HUES48 (cell line): ENCODE results near the gene CCDC191.

Experiments used
- H3K27ac ChIP-seq: one replicate; pipeline ENCODE4 v1.7.0; 2013; ENCODE audit warnings: low read depth, low read length, inconsistent platforms
- H3K27me3 ChIP-seq: 2 replicates; pipeline ENCODE4 v1.6.1; 2013; ENCODE audit warnings: mild to moderate bottlenecking, low read length; ENCODE audit not compliant: control insufficient read depth, insufficient read depth
- H3K36me3 ChIP-seq: 2 replicates; pipeline ENCODE4 v1.6.1; 2013; ENCODE audit warnings: low read length; ENCODE audit not compliant: control insufficient read depth, insufficient read depth
- H3K4me1 ChIP-seq: 2 replicates; pipeline ENCODE4 v1.6.1; 2013; ENCODE audit warnings: mild to moderate bottlenecking, low read length; ENCODE audit not compliant: control insufficient read depth, insufficient read depth
- H3K4me3 ChIP-seq: 2 replicates; pipeline ENCODE4 v1.5.1; 2013; ENCODE audit warnings: mild to moderate bottlenecking, low read depth, low read length
- H3K9ac ChIP-seq: 2 replicates; pipeline ENCODE4 v1.6.1; 2013; ENCODE audit warnings: mild to moderate bottlenecking, low read depth, low read length, moderate library complexity
- H3K9me3 ChIP-seq: 2 replicates; pipeline ENCODE4 v1.6.1; 2013; ENCODE audit warnings: low read length; ENCODE audit not compliant: control insufficient read depth, insufficient read depth

CCDC191 gene

GRCh38 chr3:113966172-113966571, 90.2 kb downstream of the CCDC191 start:
- peaks cover 11% of the 10 kb centered on the region for H3K36me3 ChIP-seq
- H3K9ac ChIP-seq: no peak overlapping the region
- no peaks in the 10 kb centered on the region for H3K27me3 ChIP-seq
- H3K9me3 ChIP-seq: no peaks in the 10 kb centered on the region
- no peak overlapping the region for H3K27ac ChIP-seq
- no peak overlapping the region for H3K4me3 ChIP-seq
- peaks cover 11% of the 10 kb centered on the region for H3K4me1 ChIP-seq

GRCh38 chr3:113963879-113964278, 92.4 kb downstream of the CCDC191 start:
- H3K27ac ChIP-seq: no peak overlapping the region
- H3K36me3 ChIP-seq: peaks cover 28% of the 10 kb centered on the region
- H3K4me1 ChIP-seq: peaks cover 11% of the 10 kb centered on the region
- H3K9ac ChIP-seq: no peak overlapping the region
- no peaks in the 10 kb centered on the region for H3K9me3 ChIP-seq
- H3K27me3 ChIP-seq: no peaks in the 10 kb centered on the region
- H3K4me3 ChIP-seq: no peak overlapping the region

- H3K9me3 ChIP-seq: no peaks in the 10 kb centered on the region
- peaks cover 65% of the 10 kb centered on the region for H3K36me3 ChIP-seq
- no peak overlapping the region for H3K27ac ChIP-seq
- 0 out of 2 replicates have a peak, but pooled peaks cover under 1% of the 10 kb centered on the region for H3K27me3 ChIP-seq
- H3K4me3 ChIP-seq: no peak overlapping the region
- no peak overlapping the region for H3K9ac ChIP-seq
- H3K4me1 ChIP-seq: peaks cover under 1% of the 10 kb centered on the region; the same call in 1 of the 2 replicates
Observed at GRCh38 chr3:113954091-113954685, 102.1 kb downstream of the CCDC191 start.

DNA sequence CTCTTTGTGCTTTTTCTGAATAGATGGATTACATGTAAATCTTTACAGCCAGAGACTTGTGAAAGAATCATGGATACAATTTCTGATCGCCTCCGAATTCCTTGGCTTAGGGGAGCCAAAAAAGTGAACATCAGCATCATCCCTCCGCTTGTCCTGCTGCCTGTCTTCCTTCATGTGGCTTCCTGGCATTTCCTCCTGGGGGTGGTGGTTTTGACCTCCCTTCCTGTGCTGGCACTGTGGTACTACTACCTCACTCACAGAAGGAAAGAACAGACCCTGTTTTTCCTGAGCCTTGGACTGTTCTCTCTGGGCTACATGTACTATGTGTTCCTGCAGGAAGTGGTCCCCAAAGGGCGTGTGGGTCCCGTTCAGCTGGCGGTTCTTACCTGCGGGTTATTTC, 102.6 kb downstream of the CCDC191 start:
- Histone ChIP-seq H3K27me3 (0 out of 2 replicates have a peak, but pooled peaks cover 5% of the 10 kb centered on the region), H3K9ac (no peak overlapping the region), H3K9me3 (no peaks in the 10 kb centered on the region), H3K4me3 (no peak overlapping the region), H3K36me3 (peaks cover 60% of the 10 kb centered on the region), H3K4me1 (peaks cover 6% of the 10 kb centered on the region), H3K27ac (no peak overlapping the region)

GRCh38 chr3:113952921-113953320, 103.4 kb downstream of the CCDC191 start:
- Histone ChIP-seq H3K36me3 (peaks cover 54% of the 10 kb centered on the region), H3K27me3 (0 out of 2 replicates have a peak, but pooled peaks cover 5% of the 10 kb centered on the region)

GRCh38 chr3:113948015-113948917, 108.1 kb downstream of the CCDC191 start:
- Histone ChIP-seq H3K4me3 (peak overlapping the region; percentile 68), H3K36me3 (peaks cover 12% of the 10 kb centered on the region; the same call in 1 of the 2 replicates), H3K9ac (peak overlapping the region; percentile 35; the same call in 1 of the 2 replicates), H3K27ac (peak overlapping the region; percentile 62), H3K27me3 (0 out of 2 replicates have a peak, but pooled peaks cover 5% of the 10 kb centered on the region), H3K9me3 (no peaks in the 10 kb centered on the region), H3K4me1 (peaks cover 17% of the 10 kb centered on the region)

More at GRCh38 chr3:113952921-113953320, 103.4 kb downstream of the CCDC191 start:
- no peak overlapping the region for H3K27ac ChIP-seq
- no peak overlapping the region for H3K4me3 ChIP-seq
- peaks cover 7% of the 10 kb centered on the region for H3K4me1 ChIP-seq
- H3K9ac ChIP-seq: no peak overlapping the region
- H3K9me3 ChIP-seq: no peaks in the 10 kb centered on the region

DNA sequence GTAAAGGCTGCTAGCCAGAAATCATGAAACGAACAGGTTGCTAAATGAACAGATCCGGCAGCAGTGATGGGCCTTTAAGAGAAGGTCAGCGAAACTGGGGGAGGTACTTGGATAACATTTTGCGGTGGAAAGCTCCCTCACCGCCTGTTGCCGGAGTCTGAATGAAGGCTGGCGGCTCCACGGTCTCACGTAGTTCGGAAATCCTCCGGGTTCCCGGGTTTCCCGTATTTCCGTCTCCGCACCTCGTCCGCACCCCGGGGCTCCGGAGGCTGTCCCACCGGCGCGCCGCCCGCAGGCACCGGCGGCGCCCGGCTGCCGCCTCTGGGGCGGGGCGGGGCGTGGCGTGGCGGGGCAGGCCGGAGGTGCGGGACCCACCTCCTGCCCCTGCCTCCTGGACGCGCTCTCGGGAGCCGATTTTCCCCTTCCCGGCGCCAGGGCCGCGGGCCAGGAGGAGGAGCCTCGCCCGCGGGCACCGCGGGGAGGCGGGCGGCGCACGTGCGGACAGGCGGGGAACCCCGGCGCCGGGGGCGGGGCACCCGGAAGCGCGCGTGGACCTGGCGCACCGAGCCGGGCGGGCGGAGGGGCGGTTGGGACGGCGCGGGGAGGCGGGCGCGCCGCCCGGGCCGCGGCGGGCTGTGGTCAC, 108.8 kb downstream of the CCDC191 start, which contains the start of gene ZDHHC23:
Gene ZDHHC23 (plus strand): TSS at position 642 of the 643 bp plus-strand sequence. CDS start 790 bp downstream, outside the sequence.
- Histone ChIP-seq H3K27me3 (0 out of 2 replicates have a peak, but pooled peaks cover 5% of the 10 kb centered on the region), H3K27ac (peak within 1 kb of the TSS; percentile 62)

GRCh38 chr3:113946831-113947230, 109.5 kb downstream of the CCDC191 start:
- Histone ChIP-seq H3K4me3 (peak overlapping the region; percentile 68), H3K27ac (no peak overlapping the region), H3K4me1 (peaks cover 19% of the 10 kb centered on the region)

More for the DNA sequence above, 108.8 kb downstream of the CCDC191 start, which contains the start of gene ZDHHC23:
- Histone ChIP-seq H3K36me3 (0 out of 2 replicates have a peak, but pooled peaks cover 9% of the 10 kb centered on the region), H3K4me3 (peak within 1 kb of the TSS; percentile 68), H3K4me1 (peaks cover 19% of the 10 kb centered on the region), H3K9me3 (no peaks in the 10 kb centered on the region), H3K9ac (peak within 1 kb of the TSS; percentile 56)

DNA sequence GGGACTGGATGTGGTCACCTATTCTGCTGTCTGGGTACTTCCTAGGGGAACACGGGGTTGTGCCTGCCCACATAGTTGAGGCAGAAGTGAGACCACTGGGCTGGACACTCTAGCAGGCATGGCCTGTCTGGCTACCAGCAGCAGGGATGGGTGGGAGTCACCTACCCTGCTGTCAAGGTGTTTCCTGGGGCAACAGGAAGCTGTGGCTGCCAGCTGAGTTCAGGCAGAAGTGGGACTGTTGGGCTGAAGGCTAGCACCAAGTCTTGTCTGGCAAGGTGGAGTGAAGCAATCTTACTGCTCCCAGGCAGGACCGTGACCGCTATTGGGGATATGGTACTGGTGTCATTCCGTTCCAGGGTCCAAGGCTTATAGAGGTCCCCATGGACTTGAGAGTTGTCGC, 128.8 kb downstream of the CCDC191 start:
- H3K4me1 ChIP-seq: peaks cover 10% of the 10 kb centered on the region
- no peak overlapping the region for H3K4me3 ChIP-seq
- H3K27me3 ChIP-seq: no peaks in the 10 kb centered on the region
- H3K27ac ChIP-seq: no peak overlapping the region
- no peaks in the 10 kb centered on the region for H3K36me3 ChIP-seq
- no peak overlapping the region for H3K9ac ChIP-seq
- H3K9me3 ChIP-seq: peaks cover 7% of the 10 kb centered on the region; the same call in 1 of the 2 replicates

More at GRCh38 chr3:113946831-113947230, 109.5 kb downstream of the CCDC191 start:
- Histone ChIP-seq H3K36me3 (0 out of 2 replicates have a peak, but pooled peaks cover 6% of the 10 kb centered on the region), H3K9me3 (no peaks in the 10 kb centered on the region), H3K9ac (no peak overlapping the region; the same call in 1 of the 2 replicates), H3K27me3 (0 out of 2 replicates have a peak, but pooled peaks cover 5% of the 10 kb centered on the region)

DNA sequence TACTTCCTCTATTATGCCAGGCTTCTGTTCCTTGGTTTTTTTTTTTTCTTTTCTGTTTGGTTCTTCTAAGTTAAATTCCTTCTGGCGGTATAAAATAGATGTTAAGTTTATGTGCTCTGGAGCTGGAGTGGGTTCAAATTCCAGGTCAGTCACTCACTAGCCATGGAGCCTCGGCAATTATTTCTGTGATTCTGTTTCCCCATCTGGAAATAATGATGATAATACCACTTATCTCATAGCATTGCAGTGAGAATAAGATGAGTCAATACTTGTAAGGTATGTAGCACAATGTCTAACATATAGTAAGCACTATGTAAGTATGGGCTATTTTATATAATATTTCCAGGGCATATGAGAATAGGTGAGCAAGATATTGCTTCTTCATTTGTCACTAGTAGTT, 141.7 kb downstream of the CCDC191 start:
- Histone ChIP-seq H3K9ac (no peak overlapping the region), H3K9me3 (no peaks in the 10 kb centered on the region), H3K4me3 (no peak overlapping the region), H3K27ac (no peak overlapping the region), H3K36me3 (no peaks in the 10 kb centered on the region), H3K27me3 (no peaks in the 10 kb centered on the region), H3K4me1 (0 out of 2 replicates have a peak, but pooled peaks cover 4% of the 10 kb centered on the region)
